NCI-H2227 (cell line): ENCODE data around the gene RBM43.
"Not testable (repeated sequence)": the region's sequence is repeated elsewhere in the genome, so short reads cannot be mapped to it uniquely, and the experiment has no call there.

Source experiments
- DNase-seq: peaks from one replicate; lab custom pipeline; 2025; ENCODE audit not compliant: unreplicated experiment; lab: John Stamatoyannopoulos, UW

The RBM43 gene

DNA sequence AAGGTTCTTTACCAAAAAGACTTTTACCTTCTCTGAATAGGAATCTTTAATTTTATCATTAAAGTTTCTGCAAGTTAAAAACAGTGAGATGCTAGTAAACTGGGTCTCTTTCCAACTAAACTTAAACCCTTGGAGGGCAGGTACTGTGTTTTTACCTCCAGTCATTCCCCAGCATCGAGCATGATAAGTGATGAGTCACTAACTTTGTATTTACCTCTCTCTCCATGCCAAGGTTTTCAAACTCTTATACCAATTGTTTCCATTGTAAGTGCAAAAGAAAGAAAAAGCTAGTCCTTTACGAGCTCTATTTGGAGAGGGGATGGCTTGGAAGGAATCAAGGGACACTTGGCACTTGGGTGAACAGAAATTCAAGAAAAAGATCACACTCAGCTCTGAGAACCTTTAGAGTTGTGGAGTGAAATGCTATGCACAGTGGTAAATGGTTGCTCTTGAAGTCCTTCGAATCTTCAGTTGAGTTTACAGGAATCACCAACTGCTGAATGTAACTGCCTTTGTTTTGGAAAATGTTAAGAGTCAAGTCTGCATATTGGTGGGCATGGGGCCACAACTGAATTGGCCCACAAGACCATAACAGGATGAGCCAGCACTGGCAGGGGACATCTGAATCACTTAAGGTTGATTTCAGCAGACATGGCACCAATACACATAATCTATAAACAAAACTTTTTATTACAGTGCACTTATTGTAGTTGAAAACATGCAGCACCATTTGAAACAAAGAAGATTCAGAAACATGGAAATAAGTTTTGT, 8.3 kb upstream of the RBM43 start:
- DNase-seq: no peak

DNA sequence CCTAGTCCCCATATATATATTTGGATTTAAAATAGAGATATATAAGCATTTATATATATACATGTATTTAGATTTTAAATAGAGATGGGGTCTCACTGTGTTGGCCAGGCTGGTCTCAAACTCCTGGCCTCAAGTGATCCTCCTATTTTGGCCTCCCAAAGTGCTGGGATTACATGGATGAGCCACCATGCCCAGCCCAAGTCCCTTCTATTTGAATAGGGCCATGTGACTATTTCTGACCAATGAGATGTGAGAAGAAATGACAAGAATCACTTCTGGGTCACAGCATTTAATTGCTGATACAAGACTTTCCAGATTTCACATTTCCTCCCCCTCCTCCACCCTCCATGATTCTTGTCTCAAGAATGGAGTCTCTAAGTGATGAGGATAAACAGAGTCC, 6.4 kb upstream of the RBM43 start:
- no peak for DNase-seq

DNA sequence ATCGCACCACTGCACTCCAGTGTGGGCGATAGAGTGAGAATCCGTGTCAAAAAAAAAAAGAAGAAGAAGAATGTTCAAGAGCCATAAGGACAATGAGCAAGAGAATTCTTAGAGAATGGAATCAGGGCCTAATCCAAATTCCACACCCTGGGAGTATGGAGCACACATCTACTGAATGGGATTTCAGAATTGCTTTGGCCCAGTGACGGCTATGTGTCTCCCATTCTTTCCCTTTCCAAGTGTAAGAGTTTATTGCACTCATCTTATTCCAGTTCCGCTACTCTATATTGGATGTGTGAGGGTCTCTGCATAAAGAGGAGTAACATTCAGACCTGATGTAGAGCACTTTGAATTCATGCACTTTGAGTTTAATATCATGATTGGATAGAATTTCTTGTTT, 5.9 kb upstream of the RBM43 start:
- DNase-seq: no peak

DNA sequence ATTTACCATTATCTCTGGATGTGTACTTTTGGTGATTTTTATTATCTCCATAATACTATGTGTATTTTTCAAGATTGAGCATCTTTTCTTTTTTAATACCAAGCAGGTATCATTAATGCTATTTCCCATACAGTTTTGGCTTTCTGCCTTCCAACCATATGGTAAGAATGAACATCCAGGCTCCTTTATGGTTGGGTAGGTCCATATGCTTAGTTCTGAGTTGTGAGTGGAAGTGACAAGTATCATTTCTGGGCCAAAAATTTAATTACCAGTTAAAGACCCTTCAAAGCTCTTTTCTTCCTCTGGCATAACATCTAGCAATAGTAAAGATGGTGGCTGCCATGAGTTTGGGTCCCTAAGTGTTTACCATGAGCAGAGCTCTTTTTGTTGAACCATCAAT, 4.3 kb upstream of the RBM43 start:
- DNase-seq: no peak

DNA sequence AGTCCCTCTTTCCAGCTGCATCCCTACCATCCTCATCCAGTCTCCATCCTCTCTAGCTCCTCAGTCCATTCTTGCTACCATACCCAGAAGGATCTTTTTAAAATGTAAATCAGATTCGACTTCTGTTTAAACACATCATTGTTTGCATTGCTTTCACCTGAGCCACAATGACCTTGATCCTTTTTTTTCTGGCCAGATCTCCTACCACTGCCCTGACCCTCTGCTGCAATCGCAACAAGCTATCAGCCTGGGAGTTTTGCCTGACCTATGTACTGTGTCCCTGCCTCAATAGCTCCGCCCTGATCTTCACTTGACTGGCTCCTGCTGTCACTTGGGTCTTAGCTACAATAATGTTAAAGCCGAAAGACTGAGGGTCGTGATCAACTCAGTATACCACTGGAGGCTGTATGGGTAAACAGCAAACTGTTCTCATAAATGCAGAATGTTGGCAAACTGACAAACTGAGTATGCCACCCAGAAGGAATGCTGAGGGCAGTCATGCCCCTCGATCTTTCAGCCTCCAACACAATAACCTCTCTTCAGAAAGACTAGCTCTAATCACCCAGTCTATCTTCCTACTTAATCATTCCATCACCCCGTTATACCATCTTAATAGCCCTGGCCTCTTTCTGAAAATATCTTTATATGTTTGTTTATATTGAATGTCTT, 2.6 kb upstream of the RBM43 start:
- no peak for DNase-seq

DNA sequence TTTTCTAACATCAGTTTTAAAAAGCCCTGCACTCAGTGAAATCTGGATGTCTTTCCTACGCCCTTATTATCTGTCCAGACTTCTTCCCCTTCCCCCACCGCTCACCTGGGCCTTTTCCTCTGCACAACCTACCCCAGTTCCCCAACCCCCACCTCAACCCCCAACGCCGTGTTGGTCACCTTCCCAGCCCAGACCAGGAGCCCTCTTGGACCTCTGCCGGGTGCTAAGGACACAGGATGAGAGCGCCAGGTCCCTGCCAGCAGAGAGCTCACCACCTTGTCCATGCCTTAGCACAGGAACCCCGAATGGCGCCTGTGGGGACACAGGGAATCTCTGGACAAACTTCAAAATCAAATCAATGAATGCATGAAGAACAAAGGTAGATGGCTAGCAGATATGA, 966 bp upstream of the RBM43 start:
- no peak for DNase-seq

DNA sequence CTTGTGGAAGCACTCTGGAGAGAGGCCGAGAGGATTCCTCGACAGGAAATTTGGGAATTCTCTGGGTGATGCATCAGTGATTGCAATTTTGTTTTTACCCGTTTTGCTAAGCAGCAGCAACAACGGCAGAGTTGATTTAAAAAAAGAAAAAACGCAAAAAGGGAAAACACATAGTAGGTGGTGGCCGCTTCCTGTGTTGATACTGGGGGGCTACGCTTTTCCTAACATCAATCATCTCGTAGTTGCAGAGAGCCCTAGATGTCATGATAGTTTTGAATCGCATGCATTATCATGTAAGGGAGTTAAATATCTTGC, 271 bp upstream of the RBM43 start:
- no peak for DNase-seq

DNA sequence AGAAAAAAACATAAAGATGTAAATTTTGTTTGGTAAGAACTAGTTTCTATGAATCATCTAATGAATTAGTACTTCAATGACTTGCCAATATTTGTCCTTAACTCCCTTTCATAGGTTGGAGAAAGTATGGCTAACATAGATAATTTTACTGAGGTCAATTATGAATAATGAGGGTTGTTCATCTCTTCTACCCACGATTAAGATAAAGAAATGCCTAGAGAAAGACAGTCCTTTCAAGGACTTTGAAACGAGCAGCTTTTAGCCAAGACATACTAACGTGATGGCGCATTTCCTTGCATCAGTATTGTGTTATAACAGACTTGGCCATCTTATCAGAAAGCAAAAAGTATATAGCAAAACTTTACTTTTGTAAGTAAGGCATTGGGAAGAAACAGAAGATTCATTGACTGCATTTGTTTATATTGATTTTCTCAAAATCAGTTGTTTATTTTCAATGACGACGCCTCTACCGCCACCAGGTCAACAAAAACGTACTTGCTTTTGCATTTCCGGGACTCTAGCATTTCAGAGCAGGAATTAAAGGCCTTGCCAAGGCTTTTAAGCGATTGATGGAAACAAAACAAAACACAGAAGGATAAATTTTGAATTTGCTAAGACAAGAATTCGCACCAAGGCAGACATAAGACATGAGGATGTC, 961 bp downstream of the RBM43 start:
- DNase-seq: peak; percentile 53

DNA sequence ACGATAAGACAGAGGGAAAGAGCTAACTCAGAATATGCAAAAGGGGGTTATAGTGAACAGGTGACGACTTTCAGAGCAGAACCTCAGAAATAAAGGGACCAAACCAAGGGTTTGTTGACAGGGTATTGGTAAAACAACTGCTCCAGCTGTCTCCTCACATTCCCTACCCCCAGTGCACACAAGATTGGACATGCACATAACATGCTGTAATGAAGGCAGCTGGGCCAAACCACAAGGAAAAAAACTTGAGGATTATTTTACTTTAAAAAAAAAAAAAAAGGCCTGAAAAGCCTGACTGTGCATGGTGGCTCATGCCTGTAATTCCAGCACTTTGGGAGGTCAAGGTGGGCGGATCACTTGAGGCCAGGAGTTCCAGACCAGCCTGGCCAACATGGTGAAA, 3.5 kb downstream of the RBM43 start:
- no peak for DNase-seq

DNA sequence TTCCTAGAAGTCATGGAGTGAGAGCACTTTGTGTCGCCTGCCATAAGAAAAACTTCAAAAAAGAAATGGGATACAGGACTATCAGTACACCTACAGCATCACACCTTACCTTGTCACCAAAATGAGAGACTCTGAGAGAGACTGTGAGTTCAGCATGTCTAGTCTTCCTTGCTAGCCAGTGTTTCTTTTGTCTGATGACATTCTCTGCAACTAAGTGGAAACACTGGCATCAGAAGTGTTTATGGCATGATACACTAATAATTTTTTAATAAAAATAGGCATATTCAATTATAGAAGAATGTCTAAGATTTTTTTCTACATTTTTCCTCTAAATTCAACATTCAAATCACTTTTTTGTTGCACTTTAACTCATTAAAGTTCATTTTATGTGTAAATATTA, 9.0 kb downstream of the RBM43 start:
- DNase-seq: no peak

DNA sequence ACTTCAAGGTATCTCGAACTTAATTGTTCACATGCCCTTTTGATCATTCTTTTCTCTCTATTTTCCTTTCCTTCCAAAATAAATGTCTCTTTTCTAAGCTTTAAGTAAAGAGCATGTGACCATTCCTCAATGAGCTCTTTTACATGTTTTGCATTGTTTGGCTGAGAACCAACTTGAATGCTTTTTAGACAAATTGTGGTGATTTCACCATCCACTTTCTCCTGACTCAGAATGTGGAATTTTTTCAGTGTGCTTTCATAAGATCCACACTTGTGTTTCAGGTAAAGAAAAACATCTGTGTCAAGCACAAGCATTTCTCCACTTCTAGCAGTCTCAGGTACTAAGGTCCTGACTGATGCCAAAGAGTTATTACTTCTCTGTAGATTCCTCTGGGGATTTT, 10.7 kb downstream of the RBM43 start:
- DNase-seq: no peak

DNA sequence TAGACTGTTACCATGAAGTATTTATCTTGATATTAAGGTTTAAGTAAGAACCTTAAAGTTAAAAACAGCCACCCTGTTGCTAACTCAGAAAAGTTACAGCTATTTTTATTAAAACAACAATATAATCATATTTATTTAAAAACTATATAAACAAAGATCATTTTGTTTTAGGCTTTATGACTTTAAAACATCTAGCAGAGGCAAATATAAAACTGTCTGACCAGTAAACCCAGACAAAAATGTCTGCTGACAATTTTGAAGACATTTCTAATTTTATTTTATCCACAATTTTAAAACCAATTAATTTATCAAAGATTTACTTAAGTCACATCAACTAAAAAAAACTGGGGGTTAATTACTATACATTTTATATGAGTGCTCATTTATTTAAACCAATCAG, 14.2 kb downstream of the RBM43 start:
- no peak for DNase-seq

DNA sequence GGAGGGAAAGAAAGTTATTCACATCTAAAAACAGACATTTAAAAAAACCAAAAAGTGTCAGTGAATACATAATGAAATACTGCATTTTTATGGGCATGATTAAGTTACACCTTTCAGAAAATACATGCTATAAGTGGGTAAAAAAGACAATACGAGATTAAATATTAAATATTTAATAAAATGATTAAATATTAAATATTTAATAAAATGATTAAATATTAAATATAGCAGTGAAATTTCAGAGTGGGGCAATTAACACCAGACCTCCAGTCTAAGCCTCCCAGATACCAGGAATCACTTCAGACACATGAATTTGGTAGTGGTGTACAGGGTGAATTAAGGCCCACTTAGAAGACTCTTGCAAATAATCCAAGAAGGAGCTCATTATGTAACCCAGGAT, 15.5 kb downstream of the RBM43 start:
- DNase-seq: no peak

DNA sequence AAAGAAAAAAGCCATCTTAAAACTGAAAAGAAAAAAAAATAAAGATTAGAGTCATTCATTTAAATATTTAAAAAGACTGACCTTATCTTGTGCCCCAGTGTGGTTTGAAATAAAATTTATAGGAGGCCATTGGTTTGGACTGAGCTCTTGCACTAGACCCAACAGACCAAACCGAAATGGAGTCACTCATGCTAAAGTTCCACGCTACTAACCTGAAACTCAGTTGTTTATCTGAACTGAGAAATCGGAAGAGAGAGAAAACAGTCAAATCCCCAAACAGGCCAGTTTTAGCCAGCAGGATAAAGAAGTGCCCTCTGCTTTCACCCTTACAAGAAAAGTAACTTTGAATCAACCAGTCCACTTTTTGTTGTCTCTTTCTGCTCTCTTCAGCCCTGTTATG, 18.2 kb downstream of the RBM43 start:
- DNase-seq: no peak

DNA sequence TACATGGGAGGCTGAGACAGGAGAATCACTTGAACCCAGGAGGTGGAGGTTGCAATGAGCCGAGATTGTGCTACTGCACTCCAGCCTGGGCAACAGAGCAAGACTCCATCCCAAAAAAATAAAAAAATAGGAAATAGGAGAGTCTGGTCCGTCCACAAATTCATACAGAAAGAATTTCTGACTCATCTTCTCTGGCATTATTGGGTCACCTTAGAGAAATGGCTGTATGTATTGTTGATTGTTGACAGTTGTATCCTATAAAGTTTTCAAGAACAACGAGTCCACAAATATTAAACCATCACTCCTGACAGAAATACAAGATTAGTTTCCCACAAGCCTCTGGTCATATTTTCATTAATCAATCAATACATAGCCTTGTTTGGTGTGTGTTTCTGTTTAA, 20.4 kb downstream of the RBM43 start:
- DNase-seq: no peak

DNA sequence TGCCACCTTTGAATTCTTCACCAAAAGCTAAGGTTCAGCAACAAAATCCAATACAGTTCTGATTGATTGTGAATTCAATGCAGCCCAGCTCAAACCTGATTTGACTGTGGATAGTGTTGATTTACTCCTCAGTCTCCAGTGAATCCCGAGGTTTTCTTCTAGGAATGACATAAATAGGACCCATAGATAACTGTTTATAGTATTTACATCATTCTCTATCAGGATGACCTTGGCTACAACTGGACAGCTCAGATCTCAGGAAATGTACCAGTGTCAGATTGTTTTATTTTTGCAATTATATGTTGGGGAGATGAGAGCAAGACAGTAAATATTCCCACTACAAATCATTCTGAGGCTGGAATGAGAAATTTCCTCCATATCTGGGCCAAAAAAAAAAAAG, 21.2 kb downstream of the RBM43 start:
- DNase-seq: no peak

DNA sequence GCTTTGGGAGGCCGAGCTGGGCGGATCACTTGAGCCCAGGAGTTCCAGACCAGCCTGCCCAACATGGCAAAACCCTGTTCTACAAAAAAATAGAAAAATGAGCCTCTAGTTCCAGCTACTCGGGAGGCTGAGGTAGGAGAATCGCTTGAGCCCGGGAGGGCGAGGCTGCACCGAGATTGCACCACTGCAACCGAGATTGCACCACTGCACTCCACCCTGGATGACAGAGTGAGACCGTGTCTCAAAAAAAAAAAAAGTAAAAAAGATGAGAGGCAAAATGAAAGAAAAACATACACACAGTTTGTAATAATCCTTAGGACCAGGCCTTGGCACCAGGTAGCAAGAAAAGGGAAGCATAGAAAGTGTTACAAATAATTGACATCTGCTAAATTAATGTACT, 22.0 kb downstream of the RBM43 start:
- no peak for DNase-seq

DNA sequence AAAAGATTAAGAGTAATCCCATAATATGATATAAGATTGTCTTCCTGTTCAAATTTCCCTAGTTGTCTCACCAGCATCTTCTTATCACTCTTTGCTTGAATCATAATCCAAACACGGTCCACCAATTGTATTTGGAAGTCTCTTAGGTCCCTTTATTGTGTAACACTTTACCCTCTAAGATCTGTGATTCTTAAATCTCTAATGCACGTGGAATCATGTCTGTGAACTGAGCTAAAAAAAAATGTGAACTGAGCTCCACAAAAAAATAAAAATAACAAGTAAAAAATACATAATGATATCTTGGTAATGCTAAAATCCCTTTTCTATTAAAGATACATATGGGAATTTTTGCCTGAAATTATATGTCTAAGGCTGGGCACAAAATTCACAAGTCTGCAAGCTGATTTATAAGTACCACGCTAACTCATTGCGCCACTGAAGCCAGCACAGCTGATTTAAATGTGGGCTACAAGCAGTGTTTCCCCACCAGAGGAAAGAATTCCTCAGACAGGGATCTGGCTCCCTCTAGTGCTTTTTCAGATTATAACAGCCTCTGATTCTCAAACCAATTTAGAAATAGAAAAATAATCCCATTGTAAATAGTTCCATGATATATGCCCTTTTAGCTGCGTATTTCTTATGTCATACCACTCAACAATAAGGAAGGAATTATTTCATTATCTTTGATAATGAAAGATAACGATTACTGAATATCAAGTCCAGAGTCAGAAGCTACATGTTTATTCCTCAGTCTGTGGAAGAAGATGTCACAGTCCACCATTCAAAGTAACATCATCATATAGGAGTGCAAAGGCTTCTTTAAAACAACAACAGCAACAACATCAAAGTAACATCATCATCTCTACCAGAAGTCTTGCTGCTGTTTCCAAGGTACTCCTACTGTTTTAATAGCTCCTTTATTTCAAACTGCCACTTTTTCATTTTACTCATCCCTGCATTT, 22.9 kb downstream of the RBM43 start:
- peak; percentile 88 for DNase-seq

DNA sequence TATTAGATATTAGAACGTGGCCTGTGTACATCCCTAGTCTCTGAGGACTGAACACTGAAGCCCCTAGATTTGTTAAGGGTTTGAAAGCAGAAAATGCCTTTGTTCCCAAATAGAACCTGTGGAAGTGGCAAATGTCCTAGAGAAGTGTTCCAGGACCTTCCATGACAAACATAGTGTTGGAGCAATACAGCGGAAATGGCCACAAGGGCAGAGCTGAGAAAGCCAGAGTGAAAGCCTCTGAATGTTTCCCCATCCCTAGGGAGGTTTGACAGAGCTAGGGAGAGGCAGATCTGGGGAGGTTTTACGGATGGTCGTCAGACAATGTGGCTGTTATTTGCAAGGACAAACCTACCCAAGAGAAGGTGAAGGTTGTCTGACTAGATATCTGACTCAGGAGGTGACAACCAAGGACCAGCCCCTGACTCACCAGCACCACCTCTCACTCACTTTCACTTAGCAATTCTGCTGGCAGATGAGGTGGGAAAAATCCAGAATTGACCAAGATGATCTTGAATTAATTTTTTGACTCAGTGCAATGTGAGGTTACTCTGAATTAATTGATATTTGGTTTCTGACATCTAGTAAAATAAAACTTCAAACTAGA, 24.1 kb downstream of the RBM43 start:
- no peak for DNase-seq

DNA sequence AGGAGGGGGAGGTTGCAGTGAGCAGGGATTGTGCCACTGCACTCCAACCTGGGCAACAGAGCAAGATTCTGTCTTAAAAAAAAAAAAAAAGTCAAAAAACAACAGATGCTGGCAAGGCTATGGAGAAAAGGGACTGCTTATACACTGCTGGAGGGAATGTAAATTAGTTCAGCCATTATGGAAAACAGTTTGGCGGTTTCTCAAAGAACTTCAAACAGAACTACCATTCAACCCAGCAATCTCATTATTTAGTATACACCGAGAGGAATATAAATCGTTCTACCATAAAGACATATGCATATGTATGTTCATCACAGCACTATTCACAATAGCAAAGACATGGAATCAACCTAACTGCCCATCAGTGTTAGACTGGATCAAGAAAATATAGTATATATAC, 27.9 kb downstream of the RBM43 start:
- not testable (repeated sequence) for DNase-seq

DNA sequence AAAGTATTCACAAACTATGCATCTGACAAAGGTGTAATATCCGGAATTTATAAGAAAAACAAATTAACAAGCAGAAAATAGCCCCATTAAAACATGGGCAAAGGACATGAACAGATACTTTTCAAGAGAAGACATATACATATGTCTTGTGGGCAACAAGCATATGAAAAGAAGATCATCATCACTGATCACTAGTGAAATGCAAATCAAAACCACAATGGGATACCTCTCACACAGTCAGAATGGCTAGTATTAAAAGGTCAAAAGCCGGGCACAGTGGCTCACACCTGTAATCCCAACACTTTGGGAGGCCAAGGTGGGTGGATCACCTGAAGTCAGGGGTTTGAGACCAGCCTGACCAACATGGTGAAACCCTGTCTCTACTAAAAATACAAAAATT, 28.4 kb downstream of the RBM43 start:
- DNase-seq: not testable (repeated sequence)
